Cardiac fibroblast (primary cell): ENCODE data around the gene CCS.

Source experiments
- DNase-seq, 2 donors: peaks; one replicate each; pipeline versions ENCODE4 v3.0.0 to v3.0.0-alpha.2; 2010; ENCODE audit warnings: low read depth in 2 of 2
- H3K4me3 ChIP-seq, 2 donors: replicated peaks in 1 of 2; 1 replicate in 1 of 2; 2 replicates in 1 of 2; pipeline ENCODE4 v1.5.1; 2011; ENCODE audit warnings: low read depth in 2 of 2, low read length in 2 of 2, mild to moderate bottlenecking in 2 of 2, moderate library complexity in 1 of 2
- CTCF ChIP-seq: IDR thresholded peaks from one replicate; pipeline ENCODE4 v1.5.1; 2011; ENCODE audit warnings: low read depth, mild to moderate bottlenecking, low read length, inconsistent platforms

CCS gene

DNA sequence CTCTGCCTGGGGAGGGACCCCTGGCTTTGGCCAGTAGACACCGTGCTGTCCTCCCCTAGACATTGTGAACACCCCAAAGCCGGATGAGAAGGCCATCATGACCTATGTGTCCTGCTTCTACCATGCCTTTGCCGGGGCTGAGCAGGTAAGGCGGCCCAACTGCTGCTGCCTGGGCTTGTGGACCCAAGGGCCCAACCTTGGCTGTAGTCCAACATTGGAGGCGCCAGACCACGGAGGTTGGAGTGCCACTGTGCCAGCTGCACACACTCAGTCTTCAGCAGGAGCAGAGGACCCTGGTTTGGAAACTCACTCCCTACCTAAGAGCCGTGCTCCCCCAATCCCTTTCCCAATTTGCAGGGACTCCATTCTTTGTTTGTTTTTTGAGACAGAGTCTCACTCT, 36.9 kb upstream of the CCS start:
- H3K4me3 ChIP-seq, result no peak overlapping the region
- no peak for DNase-seq
- TF ChIP-seq CTCF, result no peak

GRCh38 chr11:66557733-66558326, 35.2 kb upstream of the CCS start:
- DNase-seq, result no peak
- TF ChIP-seq CTCF, result no peak
- no peak overlapping the region for H3K4me3 ChIP-seq

- H3K4me3 ChIP-seq, result no peak overlapping the region
- TF ChIP-seq CTCF, result no peak
- peak in 1 of 2 donors; percentile 28 for DNase-seq
Observed at GRCh38 chr11:66559142-66559865, 33.7 kb upstream of the CCS start.

DNA sequence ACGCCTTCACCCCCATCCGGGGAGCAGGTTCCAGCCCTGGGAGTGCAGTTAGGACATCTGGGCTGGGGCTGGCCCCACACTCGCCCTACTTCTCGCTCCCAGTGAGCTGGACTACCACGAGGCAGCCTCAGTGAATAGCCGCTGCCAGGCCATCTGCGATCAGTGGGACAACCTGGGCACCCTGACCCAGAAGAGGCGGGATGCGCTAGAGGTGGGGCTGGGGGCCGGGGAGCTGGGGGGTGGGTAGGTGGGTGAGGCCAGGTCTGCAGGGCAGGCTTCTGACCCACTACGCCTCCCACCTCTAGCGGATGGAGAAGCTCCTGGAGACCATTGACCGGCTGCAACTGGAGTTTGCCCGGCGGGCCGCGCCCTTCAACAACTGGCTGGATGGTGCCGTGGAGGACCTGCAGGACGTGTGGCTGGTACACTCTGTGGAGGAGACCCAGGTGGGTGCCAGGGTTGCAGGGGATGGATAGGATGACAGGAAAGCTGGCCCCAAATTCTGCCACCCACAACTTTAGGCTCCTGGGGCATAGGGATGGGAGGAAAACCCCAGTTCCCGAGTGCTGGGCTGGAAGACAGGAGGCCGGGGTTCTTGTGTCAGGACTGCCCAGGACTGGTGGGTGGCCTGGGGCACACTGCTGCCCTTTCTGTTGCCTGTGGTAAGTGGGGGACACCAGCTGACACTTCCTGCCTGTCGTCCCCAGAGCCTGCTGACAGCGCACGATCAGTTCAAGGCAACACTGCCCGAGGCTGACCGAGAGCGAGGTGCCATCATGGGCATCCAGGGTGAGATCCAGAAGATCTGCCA, 32.9 kb upstream of the CCS start:
- DNase-seq, result no peak
- no peak overlapping the region for H3K4me3 ChIP-seq
- no peak for TF ChIP-seq CTCF

DNA sequence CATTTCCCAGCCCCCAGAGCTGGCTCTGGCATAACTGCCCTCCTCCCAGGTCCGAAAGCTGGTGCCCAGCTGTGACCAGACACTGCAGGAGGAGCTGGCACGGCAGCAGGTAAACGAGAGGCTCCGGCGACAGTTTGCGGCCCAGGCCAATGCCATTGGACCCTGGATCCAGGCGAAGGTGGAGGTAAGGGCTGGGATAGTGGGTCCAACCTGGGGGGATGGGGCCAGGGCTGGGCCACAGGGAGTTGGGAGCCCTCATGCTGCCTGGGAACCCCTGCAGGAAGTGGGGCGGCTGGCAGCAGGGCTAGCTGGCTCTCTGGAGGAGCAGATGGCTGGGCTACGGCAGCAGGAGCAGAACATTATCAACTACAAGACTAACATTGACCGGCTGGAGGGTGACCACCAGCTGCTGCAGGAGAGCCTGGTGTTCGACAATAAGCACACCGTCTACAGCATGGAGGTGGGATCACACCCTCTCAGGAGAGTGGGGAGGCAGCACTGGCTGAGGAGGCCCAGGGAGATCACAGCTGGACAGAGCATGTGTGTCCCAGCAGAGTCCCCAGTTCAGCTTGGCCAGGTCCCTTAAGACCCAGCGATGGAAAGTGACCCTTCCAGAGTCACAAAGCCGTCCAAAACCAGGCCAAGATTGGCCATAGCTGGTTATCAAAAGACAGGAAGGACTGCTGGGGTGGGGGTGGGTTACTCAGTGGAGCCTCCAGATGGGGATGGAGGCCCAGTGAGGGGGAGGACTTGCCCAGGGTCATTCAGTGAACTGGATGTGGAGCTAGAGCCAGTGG, 31.6 kb upstream of the CCS start:
- DNase-seq, result no peak

DNA sequence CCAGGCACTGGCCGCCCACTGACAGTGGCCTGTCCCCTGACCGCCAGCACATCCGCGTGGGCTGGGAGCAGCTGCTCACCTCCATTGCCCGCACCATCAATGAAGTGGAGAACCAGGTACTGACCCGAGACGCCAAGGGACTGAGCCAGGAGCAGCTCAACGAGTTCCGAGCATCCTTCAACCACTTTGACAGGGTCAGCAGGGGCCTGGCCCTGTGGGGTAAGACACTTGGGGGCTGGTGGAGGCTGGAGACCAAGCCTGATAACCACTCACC, 31.1 kb upstream of the CCS start:
- DNase-seq, result no peak
- no peak overlapping the region for H3K4me3 ChIP-seq
- no peak for TF ChIP-seq CTCF

More for the DNA sequence above, 31.6 kb upstream of the CCS start:
- H3K4me3 ChIP-seq, result no peak overlapping the region
- no peak for TF ChIP-seq CTCF
